Stimulated activated CD4-positive, alpha-beta T cell treated with anti-CD3 and anti-CD28 coated beads, Interleukin-1b, Interleukin-23, amount 100 ng/mL, for 4 hours (primary cell): ENCODE measurements around the gene LRRC42.

Experiments
- DNase-seq, 2 donors: peaks; one replicate each; pipeline ENCODE4 v3.0.0-alpha.2; 2020; ENCODE audit warnings: low read depth in 2 of 2

Gene LRRC42

DNA sequence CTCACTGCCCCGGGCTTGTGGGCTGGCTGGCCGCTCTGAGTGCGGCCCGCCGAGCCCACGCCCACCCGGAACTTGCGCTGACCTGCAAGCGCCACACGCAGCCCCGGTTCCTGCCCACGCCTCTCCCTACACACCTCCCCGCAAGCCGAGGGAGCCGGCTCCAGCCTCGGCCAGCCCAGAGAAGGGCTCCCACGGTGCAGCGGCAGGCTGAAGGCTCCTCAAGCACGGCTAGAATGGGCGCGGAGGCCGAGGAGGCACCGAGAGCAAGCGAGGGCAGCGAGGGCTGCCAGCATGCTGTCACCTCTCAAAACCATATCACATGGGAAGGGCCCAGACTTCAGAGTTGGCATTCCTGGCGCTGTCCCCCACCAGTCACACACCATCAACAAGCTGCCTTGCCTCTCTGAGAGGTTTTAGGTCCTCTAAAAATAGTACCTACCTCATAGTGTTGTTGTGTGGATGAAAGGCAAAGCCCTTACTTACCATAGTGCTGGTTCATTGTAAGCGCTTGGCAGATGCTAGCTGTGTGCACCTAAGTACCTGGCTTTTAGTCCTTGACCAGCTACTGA is 58.4 kb downstream of the LRRC42 start:
- DNase-seq: no peak

DNA sequence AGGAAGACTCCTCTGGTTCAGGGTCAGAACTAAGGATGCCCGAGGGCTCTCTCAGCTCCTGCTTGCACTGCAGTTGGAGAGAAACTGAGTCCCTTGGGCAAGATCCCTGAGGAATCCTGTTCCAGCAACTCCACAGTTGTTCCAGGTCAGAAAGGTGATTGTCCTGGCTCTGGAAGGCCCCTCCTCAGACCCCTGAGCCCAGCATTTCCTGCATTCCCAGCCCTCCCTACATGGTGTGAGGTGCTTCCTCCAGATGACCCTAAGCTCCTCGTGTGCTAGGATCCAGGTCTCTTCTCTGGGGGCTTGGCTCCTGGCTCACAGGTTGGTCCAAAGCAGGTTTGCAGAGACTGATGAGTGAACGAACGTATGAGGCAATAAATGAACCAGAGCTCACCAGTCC is 60.4 kb downstream of the LRRC42 start:
- no peak for DNase-seq

DNA sequence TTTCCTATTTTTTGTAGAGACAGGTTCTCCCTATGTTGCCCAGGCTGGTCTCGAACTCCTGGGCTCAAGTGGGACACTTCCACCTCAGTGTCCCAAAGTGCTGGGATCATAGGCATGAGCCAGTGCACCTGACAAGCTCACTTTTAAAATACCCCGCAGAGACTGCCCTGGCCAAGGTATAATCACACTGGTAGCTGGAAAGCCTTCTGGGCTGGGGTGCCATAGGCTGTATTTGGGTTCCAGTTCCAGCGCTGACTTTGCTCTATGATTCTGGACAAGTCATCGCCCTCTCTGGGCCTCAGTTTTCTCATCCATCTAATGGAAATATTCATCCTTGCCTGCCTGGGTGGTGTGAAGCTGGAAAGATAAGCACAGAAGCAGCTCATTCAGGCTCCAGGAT is 61.5 kb downstream of the LRRC42 start:
- DNase-seq: no peak

DNA sequence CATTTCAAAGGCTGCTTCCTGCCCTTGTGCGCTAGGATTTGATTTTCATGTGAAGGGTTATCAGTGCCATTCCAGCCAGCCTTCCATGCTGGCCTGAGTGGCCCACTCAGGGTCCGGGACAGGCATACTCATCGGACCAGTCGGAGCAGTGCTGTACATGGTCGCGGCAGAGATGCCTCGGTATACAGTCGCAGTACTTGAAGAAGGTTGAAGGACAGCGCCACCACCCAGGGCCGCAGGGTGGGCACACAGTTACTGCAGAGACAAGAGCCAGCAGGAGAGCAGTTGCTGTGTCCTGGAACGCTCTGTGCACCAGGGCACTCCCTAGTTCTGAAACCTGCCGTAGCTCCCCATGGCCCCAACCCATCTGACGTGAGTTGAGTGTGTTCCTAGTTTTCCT is 62.7 kb downstream of the LRRC42 start:
- no peak for DNase-seq

DNA sequence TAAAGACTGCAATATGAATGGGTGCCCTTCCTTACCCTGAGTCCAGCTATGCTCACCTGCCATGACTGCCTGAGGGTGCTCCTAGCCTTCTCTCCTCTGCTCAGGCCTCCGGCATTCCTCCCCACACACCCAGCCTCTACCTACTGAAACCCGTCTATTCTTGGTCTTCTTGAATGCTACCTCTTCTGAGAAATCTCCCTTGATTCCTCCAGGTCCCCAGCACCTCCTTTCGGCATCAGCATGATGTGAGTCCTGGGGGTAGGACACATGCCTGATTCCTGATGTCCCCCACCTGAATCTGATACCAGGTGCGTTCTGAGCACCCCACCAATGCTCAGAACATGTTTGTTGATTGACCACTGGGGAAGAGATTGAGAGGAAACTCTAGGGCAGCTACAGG is 63.3 kb downstream of the LRRC42 start:
- no peak for DNase-seq

DNA sequence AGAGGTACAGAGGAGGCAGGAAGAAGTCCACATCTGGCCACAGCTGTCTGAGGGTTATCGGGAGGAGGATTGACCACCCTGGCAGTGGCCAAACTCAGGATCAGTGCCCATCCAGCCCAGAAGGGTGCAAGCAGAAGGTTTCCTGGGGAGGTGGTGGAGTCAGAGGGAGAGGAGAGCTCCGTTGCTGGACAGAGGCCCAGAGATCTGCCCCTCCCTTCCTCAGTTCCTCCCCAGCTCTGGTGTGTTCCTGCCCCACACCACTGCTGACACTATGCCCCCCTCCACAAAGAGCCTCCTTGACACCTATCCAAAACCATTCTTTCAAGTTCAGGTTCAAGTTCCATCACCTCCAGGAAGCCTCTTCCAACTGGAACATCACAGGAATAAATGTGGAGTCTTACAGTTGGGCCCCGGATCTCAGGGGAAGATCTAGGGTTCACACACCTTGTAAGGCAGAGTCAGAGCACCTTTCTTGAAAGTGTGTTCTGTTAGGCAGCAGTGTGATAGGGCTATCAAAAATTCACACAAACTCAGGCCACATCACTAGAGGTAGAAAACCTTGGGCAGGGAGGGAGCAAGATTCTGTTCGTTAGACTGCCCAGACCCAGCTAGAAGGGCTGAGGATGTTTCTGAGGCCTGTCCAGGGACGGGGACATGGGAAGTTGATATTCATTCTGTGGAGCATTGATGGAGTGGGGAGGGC is 64.4 kb downstream of the LRRC42 start:
- DNase-seq: no peak

DNA sequence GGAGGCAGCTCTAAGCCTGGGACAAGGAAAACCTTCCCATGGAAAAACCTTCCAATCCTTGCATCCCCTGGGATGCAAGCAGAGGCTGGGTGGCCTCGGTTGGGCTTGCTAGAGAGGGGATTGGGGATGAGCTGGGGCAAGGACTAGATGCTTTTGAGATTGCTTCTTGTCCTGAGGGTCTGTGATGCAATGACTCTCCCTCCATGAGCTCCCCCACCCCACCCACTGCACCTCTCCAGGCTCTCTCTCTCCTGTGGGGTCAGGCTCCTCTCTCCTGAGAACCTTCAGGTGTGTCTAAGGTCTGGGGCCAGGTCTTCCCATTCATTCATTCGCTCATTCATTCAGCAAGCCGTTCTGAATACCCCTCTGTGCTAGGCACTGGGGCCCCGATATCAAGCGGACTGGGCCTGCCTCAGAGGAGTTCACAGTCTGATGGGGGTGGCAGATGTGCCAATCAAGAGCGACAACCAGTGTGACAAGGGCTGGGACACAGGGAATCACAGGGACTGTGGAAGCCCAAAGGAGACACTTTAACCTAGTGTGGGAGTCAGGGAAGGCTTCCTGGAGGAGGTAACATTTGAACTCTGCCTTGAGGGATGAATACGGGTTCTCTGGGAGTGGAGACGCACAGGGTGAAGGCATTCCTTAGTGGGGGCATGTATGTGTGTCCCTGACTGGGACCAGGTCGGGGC is 65.3 kb downstream of the LRRC42 start:
- no peak for DNase-seq

DNA sequence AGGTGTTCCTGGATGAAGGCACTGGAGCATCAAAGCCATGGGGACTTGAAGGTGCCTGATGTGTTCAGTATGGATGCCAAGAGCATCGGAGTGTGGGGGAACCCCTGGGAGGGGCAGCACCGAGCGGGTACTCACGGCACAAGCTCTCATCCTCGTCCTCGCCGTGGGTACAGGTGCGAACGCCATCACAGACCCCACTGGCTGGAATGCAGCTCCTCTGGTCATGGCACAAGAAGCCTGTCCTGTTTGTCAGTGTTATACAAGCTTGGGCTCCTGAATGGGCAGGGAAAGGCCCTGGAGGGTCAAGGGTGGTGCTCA is 65.8 kb downstream of the LRRC42 start:
- DNase-seq: no peak

DNA sequence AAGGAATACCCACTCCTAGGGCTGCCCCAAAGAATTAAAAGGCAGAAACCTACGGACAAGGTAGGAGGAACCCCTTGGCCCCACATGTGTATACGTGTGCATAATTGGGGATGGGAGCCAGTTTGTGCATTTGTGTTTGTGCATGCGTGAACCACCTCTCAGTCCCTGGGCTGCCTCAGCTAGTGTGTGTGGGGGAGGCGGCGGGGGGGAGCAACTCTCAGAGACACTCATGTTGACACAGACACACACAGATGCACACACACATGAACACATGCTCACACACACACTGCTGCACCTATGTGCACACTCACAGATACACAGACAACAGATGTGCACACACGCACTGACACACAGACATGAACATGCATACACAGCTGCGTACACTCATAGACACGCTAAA is 66.7 kb downstream of the LRRC42 start:
- DNase-seq: no peak

DNA sequence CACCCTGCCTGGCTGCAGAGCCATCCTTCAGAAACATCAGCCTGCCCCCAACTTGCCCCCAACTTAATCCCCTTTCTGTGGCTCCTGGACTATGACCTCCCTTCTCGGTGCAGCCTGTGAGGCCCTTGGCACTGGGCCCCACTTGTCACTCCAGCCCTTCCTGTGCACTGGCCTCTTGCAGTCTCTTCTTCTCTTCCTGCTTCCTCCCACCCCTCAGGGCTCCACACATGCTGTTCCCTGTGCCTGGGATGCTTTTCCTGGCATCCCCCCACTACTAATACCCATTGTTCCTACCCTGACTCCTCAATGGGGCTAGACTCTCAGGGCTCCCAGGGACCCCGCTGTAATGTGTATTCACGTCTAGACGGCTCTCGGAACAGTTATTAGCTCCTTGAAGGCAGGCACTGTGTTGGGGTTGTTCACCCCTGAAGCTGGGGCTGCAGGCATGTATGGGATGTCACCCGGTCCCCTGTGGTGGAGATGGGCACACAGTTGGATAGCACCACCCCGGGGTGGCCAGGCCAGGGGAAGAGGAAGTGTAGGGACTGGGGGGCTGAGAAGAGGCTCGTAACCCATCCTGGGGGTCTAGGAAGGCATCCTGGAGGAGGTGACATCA is 67.4 kb downstream of the LRRC42 start:
- DNase-seq: no peak

DNA sequence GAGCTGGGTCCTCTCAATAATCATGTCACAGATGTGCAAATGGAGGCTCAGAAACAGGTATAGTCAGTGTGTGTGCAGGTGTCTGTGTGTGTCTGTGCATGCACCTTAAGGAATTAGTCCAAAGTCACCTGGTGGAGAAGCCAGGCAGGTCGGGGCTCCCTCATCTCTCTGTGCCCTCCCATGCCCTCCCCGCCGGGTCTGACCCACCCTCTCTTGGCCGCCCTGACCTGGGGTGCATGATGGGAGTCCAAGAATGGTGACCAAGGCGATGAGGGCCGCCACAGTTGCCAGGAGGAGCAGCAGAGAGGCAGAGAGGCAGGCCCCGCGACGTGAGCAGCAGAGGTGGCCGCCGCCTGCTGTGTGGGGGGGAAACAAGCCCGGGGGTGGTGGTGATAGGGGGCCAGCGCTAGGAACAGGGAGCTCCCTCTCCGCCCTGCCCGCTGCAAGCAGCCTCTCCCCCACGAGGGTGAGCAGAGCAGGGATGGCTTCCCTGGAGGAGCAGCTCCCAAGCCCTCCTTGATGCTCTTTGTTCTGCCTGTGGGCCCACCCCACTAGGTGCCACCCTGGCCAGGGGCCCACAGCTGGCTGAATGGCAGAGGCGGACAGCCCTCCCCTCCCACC is 68.0 kb downstream of the LRRC42 start:
- no peak for DNase-seq

DNA sequence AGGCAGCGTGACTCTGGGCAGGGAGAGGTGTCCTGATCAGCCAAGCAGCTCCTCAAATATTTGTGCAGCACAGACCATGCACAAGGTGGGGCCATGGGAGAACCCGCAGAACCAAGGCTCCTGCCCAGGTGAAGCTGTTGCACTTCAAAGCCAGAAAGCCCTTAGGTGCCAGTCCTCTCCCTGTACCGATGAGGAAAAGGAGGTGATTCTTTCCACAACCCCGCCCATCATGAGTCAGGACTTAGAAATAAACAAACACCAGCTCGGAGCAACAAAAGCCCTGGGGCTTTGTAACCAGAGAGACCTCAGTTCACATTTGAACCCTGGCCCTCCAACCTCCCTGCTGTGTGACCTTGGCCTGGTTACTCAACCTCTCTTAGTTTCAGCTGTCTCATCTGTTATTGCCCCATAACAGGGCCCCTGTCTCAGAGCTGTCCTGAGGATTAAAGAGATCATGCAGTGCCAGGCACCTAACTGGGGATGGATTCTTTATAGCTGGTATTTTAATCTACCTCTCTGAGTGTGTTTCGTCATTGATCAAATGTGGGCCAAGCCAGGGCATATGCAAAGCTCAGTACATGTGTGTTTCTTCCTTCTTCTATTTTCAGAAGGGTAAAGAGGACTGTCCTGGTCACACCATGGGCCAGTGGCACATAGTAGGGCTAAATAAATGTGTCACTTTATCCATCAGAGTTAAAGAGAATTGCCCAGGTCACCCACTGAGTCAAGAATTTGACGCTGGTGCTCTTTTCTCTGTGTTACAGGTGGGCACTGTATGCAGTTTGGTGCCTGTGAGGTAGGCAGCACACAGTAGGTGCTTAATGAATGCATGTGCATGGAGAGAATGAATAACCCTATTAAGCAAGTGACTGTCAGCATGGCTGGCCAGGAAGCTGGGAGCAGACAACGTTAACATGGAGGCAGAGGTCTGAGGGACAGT is 70.5 kb downstream of the LRRC42 start:
- no peak for DNase-seq
